Vagina (tissue), 2 donors: Measurements from ENCODE around the gene LMNA.

ENCODE experiments used
- CTCF ChIP-seq, 3 experiments: fragments of 450-650 bp in 2 of 3; fragments of 200-600 bp in 1 of 3; sonication (generic) in 1 of 3; IDR thresholded peaks; one replicate each; pipeline ENCODE4 v1.5.1; 2017 to 2019; ENCODE audit warnings: antibody characterized with exemption in 3 of 3, mild to moderate bottlenecking in 2 of 3, moderate library complexity in 2 of 3
- POLR2AphosphoS5 ChIP-seq, 2 donors: sonication (generic); formaldehyde crosslinking; IDR thresholded peaks; one replicate each; pipeline ENCODE4 v1.9.0; 2017; ENCODE audit warnings: antibody characterized with exemption in 2 of 2, mild to moderate bottlenecking in 2 of 2, low read depth in 1 of 2; ENCODE audit not compliant: insufficient read depth in 1 of 2

- TF ChIP-seq CTCF (IDR thresholded peaks at IDR 0.05) (no peak), POLR2AphosphoS5 (IDR thresholded peaks at IDR 0.05; ENCODE audit: insufficient read depth in 1 of 2, low read depth in 1 of 2) (no peak)
Observed at GRCh38 chr1:156136970-156137483, 22.5 kb downstream of the LMNA start.
